GM18498 (cell line): ENCODE data around the gene KCNMA1.

Experiments
- ATAC-seq: cut with Tn5 transposase; IDR thresholded peaks from one replicate; pipeline ENCODE4 v1.9.1; 2021; ENCODE audit warnings: mild to moderate bottlenecking, moderate library complexity; ENCODE audit not compliant: unreplicated experiment

Gene KCNMA1

DNA sequence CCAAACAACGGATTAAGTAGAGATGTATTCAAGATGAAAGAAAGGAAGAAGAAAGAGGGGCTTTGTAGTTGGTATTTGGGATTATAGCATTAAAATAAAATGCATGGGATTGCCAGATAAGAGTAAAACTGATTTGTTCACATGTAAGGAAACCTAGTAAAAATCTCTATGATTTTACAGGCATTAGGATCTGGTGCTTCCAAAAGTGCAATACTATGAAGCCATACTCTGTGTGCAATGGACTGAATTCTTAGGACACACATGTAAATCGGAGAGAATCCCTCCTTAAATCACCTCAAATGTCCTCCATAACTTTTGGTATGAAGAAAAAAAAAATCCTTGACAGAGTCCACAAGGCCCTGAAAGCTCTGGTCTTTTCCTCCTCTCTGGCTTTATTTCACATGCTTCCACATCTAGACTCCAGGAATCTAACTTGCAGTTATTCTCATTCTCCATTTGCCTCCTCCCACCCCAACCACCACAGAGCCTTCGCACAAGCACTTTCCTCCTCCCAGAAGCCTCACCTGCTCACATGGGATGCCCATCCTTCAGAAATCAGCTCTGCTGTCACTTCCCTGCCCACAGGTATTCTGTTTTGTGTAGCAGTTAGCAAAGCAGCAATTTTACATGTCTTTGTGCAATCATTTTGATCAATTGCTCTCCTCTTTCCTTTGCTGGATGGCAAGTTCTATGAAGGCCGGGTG lies 378.3 kb downstream of the KCNMA1 start:
- ATAC-seq, result no peak

DNA sequence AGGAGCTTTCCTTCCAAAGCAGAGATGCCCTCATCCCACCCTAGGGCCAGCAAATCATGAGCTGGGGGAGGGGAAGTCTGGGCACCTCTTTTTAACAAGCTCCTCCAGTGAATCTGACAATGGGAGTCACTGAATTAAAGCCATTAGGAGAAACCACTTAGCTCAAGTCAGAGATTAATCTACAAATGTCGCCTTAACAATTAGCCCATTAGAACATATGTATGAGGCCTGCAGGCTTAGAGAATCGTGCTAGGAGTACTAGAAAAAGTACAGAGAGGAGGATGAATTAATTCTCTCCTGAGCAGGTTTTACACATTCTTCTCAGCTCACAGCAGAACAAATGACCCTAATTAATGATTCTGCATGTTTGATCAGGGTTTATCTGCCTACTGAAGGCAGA lies 381.3 kb downstream of the KCNMA1 start:
- ATAC-seq, result no peak

DNA sequence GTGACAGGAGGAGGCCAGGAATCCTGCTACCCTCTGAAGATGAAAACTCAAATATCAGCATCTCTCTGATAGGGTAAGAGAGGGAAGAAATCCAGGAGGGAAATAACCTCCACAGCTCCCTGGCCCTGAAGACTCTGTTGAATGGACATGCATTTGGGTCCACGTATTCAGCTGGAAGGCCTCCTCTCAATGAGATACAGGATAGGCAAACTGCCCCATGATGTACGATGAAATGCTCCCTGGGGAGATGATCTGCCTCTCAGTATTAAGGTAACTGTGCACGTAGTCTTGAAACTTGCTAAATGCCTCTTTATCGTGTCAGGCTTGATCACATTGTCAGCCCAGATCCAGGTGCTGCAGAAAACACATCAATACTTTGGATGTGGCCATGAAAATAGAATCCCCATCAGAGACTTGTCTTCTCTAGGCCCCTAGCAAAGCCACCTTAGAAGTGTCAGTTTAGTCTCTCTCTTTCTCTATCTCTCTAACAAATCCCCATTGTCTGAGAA lies 384.0 kb downstream of the KCNMA1 start:
- ATAC-seq, result no peak

DNA sequence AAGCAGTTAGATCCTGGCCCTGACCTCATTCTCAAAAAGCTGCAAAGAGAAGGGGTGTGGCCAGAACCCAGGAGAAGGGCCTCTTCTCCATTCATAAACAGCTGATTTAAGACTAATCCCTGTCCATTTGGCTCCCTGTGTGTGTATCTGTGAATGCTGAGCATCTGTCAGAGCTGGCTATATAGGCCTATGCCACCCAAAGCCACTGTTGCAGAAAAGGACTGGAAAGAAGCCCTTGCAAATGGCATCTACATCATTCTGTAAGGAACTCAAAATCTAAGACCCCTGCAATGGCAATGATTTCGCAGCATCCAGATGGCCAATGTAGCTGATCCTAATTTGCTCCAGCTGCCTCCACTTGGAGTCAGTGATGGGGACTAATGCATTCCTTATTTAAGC lies 384.5 kb downstream of the KCNMA1 start:
- ATAC-seq, result no peak

DNA sequence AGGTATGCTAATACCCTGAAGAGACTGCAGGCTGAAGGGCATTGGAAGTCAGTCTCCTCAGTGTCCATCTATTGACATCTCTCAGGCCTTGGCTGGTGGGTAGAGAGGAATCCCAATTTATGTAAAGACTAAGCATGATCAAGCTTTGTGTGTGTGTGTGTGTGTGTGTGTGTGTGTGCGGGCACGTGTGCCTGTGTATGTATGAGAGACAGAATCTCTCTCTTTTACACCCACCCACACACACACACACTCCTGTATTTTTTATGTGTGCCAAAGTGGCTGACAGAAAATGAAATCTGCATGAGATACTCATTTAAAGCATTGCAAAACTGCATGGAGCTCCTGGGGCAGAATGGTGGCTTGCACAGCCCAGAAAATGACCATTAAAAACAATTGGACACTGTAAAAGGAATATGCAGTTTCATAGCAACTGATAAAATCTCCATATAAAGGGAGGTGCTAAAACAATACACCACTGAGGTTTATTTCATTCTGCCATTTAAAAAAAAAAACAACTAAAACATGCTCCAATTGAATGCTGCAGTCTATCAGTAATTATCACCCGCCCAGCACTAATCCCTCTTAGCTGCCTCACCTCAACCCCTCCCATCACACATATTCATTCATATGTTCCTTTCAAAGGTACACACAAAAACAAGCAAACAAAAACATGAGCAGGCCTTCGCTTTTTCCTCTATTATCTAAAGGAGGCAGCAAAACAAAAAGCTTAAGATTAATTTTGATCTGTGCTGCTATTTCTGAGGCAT lies 385.0 kb downstream of the KCNMA1 start:
- ATAC-seq, result no peak

DNA sequence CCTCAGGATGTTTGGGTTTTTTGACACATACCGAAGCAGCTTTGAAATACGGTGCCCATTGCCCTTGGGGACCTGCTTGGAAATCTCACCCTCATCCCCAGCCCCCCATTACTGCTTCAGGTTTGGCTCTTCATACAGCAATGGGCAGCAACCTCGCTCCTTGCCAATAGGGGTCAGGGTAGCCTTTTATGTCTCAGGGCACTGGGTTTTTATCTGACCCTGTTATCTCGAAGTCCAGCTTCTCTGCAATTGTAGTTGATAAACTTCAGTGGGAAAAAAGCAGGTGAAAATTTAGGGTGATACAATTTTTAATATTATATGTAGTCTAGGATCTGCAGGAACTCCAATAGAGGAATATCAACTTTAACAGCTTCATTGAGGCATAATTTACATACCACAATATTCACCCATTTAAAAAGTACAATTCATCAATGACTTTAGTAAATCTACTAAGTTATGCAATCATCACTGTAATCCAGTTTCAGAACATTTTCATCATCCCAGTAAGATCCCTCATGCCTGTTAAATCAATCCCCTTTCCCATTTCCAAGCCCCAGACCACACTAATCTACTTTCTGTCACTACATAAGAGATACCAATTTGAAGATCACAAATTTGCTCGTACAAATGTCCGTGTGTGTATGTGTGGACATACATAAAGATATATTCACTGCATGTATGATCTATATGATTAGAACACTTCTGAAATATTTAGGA lies 386.2 kb downstream of the KCNMA1 start:
- no peak for ATAC-seq

DNA sequence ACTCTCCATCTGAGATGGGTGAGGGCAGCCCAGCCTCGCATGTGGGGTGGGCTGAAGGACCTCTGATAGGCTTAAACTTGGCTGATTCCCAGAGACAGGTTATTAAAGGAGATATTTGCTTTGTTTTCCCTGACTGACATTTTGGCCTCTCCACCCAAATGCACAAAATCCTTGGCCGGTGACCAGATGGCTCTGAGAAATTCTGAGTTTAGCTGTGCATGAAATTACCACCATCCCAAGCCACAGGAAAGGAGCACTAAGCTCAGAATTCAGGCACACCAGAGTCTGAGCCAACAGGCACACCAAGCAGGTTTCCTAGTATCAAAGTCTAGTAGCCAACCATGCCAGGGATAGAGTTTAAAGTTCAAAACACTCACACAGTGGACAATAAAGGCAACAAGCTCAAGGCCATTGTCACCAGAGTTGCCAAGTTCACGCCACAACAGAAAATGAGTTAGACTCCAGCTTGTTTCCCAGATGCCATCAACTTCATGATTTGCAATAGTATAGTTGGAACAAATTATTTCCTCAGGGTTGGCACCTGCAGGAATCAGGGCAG lies 387.6 kb downstream of the KCNMA1 start:
- no peak for ATAC-seq

DNA sequence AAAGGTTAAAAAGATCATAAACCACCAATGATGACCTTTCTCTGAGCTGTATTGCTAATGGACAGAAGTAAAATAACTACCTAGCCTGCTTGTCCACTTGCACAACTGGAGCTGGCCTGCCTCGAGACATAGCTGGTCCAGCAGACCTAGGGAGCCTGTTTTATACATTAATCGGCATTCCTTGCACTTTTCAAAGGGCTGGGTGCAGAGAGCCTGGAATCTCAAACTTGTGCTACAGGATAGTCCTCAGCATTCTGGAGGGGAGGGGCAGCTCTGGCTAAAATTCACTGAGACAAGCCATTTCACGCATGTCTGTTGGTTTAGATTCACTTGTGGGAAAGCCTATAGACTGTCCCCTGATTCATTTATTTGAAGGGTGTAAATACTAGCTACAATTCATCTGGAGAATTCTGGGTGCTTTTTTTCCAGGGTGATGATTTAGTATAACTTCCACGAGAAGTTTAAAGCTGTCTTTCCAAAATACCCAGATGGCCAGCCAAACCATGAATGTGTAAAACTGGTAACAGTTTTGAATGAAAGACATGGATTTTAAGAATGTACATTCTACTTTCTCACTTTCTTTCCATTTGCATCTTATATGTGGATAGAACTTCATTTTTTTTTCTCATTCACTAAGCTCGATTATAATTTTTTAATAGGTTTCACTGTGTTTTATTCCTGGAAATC lies 389.4 kb downstream of the KCNMA1 start:
- ATAC-seq, result no peak

DNA sequence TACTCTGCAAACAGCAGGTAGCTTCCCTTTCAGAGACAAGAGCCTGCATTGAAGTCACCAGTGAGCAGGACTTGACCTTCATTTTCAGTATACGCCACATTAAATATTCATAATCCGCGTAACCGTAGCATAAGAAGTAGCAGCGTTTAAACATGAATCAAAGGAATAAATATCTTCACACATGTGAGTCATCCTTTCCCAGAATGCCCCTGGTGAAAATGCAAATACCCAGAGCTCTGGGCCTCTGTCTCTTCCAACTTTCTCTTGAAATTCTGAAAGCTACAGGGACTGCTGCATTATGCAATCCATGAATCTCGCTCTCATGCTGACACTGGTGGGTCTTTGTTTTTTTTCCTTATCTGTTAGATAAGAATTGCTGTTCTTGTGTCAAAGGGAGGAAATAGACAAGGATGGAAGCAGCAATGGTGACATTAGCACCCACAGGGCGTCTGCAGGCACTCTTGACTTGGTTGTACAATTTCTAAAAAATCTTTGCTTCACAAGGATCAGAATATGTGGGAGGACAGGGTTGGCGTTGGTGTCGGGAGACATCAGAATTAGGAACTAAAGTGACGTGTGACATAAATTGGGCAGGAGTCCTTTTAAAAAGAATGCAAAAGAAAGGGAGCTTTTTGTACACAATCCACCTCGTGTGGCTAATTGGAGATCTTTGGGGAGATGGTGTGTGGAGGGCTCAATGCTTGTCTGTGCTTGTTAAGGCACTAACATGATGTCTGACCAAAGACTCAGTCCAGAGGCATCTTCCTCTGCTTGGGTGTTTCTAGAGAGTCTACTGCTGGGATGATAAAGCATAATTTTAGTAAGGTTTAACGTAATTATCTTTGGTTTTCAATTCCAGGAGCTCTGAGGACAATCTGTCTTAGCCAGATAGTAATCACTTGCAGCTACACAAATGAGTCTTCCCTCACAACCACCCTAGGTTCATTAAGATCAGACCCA lies 390.3 kb downstream of the KCNMA1 start:
- no peak for ATAC-seq

DNA sequence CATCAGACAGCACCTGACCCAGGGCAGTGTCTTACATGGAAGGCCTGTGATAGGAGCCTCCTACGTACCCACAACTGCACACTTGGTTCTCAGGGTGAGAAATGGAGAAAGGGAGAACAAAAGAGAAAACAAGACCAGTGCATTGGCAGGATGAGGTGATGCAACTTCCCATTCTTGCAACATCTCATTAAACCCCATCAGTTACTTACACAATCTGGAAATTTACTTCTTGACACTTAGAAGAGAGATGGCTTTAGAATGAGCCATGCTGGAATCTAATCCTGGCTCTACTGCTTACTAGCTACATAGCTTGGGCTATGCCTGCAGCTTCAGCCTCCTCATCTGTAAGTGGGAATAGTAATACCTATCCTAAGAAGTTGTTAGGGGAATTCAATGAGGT lies 391.7 kb downstream of the KCNMA1 start:
- ATAC-seq, result no peak

DNA sequence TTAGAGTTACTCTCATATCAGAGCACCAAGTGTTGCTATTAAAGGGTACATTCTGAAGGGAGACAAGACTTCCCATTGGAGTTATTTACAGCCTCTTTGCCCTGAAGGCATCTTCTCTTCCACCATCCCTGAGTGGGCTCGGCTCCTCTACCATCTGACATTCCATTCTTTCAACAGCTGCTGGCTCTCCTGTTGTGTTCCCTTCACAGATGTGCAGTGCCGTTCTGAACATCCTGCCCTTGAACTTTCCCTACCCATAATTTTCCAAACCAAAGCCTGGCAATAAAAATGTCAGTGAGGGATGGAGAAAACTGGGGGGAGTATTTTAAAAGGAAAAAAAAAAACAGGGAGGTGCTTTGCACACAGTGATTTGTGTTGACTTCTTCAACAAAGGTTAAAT lies 392.9 kb downstream of the KCNMA1 start:
- no peak for ATAC-seq

DNA sequence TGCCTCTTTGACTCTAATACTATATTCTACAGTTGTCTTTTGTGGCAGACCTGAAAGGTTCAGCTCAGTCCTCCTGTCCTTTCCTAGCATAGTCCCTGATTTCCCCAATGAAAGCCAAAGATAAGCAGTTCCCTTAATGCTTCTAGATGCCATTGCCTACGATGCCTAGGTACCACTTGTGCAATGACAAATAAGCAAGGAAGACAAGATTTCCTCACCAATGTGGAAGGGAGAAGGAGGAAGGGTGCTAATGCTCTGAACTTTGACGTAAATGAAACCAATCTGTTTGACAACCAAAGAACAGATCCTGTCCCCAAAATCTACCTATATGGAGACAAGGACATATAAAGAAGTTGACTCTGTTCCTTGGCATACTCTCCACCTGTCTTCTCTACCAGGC lies 393.3 kb downstream of the KCNMA1 start:
- ATAC-seq, result no peak

DNA sequence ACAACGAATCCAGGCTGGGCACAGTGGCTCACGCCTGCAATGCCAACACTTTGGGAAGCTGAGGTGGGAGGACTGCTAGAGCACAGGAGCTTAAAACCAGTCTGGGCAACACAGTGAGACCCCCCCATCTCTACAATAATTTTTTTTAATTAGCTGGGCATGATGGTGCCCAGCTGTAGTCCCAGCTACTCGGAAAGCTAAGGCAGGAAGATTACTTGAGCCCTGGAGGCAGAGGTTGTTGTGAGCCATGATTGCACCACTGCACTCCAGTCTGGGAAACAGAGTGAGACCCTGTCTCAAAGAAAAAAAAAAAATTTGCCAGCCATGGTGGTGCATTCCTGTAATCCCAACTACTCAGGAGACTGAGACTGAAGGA lies 396.3 kb downstream of the KCNMA1 start:
- no peak for ATAC-seq

DNA sequence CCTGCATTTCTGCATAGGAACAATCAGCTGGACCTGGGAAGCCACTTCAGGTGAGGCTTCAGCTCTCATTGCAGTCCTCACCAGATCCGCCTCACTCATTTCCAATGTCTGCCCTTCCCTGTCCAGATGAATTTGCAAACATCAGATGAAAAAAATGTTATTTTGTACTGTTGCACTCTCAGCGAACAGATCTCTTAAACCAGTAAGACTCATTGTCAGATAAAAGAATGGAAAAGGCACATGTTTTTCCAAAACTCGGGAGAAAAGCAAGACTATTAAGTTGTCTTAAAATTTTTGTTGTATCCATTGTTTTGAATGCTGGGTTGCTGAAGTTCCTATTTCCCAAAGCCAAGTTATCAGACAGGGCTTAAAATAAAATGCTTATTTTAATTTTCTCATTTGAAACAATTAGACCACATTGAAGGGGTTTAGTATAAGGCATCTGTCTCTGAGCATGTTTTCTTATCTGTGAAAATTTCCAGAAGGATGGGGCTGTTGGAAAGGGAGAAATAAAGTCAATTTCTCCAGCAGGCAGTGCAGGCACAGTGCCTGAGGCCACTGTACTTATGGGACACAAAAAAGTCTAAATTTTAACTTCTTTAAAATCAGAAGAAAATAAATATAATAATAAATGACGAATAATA lies 396.8 kb downstream of the KCNMA1 start:
- ATAC-seq, result no peak

DNA sequence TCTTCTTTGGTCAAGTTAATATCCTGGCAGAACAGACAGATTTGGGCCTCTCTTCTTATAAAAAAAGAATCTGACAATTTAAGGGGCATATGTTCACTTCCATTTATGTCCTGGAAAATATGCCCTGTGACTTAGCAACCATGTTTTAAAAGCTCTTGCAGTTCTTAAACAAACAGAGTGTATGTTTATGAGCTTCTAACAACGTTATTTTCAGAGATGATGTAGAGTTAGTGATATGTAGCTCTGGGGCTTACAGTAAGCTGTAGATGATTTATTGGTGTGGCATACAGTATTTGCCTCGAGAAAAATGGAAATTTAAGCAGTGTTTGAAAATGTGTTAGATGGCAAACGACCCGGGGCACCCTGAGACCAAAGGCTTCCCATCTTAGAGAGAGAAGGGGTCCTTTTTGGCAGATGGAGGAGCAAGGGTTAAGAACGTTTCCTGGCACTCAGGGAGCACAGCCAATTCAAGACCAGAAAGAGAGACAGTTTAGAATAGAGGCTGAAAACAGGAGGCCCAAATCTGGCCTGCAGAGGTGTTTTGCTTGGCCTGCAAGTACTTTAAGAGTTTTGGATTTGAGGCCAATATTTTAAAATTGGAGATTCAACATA lies 397.5 kb downstream of the KCNMA1 start:
- ATAC-seq, result no peak

DNA sequence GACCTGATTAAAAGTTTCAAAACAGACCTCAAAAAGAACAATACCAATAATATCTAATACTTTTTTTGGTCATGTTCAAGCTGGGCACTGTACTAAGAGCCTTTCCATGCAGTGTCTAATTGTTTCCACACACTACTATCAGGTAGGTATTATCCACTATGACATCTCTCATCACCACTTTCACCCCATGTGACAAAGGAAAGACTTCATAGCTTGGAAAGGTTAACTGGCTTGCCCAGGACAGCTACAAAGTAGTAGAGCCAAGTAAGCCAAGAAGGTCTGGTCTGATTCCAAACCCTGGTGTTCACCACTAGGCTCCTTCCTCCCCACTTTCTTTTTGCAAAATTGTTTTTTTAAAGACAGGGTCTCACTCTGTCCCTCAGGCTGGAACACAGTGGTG lies 400.5 kb downstream of the KCNMA1 start:
- no peak for ATAC-seq

DNA sequence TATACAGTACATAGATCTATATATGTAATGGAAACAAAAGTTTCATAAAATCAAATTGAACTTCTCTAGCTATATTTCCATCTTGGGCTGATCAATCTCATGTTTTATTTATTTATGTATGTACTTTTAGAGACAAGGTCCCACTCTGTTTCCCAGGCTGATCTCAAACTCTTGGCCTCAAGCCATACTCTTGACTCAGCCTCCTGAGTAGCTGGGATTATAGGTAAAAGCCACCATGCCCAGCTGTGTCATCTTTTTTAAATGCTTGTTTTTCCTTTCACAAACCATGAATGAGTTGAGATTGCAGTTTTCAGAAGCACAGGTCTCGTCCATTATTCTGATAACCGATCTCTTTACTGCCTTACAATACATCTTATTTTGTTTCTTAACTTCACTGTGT lies 400.9 kb downstream of the KCNMA1 start:
- no peak for ATAC-seq

DNA sequence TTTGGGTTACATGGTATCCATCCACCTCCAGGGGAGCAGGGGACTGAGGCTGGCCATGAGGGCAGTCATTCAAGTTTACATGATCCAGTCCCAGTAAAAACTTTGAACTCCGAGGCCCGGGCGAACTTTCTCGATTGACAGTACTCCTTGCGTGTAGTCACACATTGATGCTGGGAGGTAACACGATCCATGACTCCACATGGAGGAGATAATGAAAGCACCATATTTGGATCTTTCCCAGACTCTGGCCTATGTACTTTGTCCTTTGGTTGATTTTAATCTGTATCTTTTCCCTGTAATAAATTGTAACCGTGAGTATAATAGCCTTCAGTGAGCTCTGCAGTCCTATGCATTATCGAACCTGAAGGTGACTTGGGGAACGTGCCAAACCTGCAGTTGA lies 401.6 kb downstream of the KCNMA1 start:
- ATAC-seq, result no peak

DNA sequence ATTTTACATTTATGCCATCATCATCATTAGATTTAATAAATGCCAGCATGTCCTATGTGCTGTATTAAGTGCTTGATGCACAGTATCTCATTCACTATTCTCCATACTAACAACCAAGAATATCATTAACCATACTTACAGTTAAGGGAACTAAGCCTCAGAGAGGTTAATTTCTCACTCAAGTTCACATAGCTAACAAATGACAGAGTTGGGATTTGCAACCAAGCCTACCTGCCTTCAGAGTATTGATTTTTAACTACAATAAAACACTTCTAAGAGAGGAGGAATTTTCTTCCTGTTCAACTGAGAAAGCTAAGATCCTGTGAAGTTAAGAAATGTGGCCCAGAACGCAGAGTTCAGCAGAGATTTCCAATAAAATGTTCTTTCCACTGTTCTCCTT lies 403.0 kb downstream of the KCNMA1 start:
- ATAC-seq, result no peak
